ENCODE measurements around the gene CASP8.
A peak's percentile ranks its signal among the peaks of the same experiment; 100 is the strongest.

CASP8 gene

GRCh38 chr2:201242571-201243277 is 17.6 kb upstream of the CASP8 start:
- no peak for DNase-seq (ENCODE audit: low read depth)

- no peak for DNase-seq (ENCODE audit: low read depth)
Observed at GRCh38 chr2:201244829-201245228, 15.5 kb upstream of the CASP8 start.

- no peak for DNase-seq (ENCODE audit: low read depth)
Observed at GRCh38 chr2:201246280-201246679, 14.1 kb upstream of the CASP8 start.

GRCh38 chr2:201248288-201248844 is 12.0 kb upstream of the CASP8 start:
- DNase-seq (ENCODE audit: low read depth): no peak

DNA sequence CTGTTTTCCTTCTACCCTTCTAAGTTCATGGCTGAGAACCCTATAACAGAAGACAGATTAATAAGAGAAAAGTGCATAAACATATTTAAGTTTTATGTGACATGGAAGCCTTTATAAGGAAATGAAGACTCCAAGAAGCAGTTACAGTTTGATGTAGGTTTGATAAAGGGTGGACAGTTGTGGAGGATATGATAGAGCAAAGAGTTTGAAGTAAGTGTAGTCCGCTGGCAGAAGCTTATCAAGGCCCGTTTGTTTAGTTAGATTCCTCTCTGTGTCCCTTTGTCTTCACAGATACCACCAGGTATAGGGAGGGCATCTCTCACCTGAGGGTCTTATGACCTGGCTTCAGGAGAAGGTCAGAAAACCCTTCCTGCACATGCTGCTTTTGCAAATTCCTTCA is 10.4 kb upstream of the CASP8 start:
- no peak for DNase-seq (ENCODE audit: low read depth)

- no peak for DNase-seq (ENCODE audit: low read depth)
Observed at GRCh38 chr2:201250741-201251140, 9.6 kb upstream of the CASP8 start.

- DNase-seq (ENCODE audit: low read depth): no peak
Observed at GRCh38 chr2:201254081-201254730, 6.1 kb upstream of the CASP8 start.

DNA sequence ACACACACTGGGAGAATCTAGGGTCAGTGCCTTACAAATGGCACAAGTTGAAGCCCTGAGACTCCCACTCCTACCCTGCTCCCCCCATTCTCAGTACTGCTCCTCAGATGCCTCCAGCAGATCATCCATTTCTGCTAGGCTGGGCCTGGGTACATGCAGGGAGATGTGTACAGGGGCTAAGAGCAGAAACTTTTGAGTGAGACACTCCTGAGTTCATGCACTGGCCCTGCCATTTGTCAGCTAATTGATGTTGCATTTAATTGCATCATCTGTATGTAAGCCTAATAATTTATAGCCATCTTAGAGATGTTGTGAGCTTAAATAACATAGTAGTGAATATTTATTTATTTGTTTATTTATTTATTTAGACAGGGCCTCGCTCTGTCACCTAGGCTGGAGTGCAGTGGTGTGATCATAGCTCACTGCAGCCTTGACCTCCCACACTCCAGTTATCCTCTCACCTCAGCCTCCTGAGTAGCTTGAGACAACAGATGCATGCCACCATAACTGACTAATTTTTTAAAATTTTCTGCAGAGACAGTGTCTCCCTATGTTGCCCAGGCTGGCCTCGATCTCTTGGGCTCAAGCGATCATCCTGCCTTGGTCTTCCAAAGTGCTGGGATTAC is 4.8 kb upstream of the CASP8 start:
- no peak for DNase-seq (ENCODE audit: low read depth)

DNA sequence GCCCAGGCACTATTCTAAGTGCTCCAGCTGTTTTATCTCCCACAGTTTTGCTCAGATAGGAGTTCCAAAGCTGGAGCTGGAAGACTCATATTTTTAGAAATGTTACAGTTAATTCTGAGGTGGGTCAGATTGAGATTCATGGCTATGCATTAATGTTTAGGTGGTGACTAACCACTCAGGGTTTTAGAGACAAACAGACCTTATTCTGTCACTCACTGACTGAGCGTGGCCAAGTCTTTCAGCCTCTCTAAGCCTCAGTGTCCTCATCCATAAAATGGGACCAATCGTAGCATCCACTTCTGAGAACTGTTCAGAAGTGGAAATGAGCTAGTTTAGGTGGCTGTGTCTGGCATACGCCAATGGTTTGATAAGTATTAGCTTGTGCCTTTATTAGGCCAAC is 4.3 kb upstream of the CASP8 start:
- DNase-seq (ENCODE audit: low read depth): no peak

- peak; percentile 50 for DNase-seq (ENCODE audit: low read depth)
Observed at GRCh38 chr2:201257381-201257955, 2.9 kb upstream of the CASP8 start.

DNA sequence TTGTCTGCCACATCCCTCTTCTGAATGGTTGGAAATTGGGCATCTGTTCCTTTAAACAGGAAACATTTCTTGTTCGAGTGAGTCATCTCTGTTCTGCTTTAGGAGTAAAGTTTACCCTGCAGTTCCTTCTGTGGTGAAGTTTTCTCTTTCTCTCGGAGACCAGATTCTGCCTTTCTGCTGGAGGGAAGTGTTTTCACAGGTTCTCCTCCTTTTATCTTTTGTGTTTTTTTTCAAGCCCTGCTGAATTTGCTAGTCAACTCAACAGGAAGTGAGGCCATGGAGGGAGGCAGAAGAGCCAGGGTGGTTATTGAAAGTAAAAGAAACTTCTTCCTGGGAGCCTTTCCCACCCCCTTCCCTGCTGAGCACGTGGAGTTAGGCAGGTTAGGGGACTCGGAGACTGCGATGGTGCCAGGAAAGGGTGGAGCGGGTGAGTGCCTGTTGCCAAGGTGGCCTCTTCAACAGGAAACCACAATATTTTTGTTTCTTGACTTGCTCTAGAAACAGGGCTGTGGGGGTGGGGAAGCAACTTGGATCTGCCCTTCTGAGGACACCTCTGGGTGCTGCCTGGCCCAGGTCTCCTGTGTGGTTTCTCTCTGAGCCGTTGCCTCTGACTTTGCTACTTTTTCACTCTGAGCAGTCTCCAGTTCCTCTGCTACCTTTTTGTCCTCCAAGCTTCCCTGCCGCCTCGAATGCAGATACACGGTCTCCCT is 2.2 kb upstream of the CASP8 start:
- DNase-seq (ENCODE audit: low read depth): peak; percentile 94

- DNase-seq (ENCODE audit: low read depth): no peak
Observed at GRCh38 chr2:201258666-201259615, 1.4 kb upstream of the CASP8 start.

GRCh38 chr2:201261471-201261870 is 1.1 kb downstream of the CASP8 start:
- peak; percentile 46 for DNase-seq (ENCODE audit: low read depth)

DNA sequence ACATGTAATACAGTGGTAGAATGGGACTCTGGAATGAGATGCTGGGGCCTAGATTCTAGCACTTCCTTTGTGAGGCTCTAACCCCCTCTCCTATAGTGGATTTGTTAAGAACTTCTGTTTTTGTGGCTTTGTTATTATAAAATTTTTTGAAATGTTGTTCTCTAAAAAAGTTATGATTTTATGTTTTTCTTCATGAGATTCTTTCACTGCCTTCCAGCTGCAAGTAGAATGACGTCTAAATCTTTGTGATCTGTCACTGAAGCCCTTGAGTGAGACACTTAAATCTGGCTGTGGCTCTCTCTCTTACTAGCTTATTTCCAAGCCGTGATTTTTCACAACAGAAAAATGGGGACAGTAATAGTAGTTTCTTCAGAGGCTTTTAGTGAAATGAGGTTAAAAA is 1.6 kb downstream of the CASP8 start:
- DNase-seq (ENCODE audit: low read depth): no peak

DNA sequence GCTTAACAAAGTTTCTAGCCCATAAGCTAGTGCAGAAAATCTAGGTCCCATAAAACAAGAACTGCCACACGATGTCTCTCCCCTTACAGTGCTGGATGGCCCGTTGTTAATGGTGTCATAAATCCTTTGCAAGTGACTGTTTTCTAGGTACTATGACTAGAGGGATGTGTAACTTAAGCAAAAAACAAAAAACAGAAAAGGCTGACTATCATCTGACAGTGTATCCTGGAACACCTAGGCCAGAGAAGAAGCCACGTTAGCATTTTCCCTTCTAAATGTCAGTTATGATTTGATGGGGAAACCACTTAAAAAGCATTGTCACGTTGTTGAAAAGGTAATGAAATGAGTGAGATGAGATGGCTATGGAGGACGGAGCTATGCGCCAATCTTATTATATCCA is 2.4 kb downstream of the CASP8 start:
- no peak for DNase-seq (ENCODE audit: low read depth)

DNA sequence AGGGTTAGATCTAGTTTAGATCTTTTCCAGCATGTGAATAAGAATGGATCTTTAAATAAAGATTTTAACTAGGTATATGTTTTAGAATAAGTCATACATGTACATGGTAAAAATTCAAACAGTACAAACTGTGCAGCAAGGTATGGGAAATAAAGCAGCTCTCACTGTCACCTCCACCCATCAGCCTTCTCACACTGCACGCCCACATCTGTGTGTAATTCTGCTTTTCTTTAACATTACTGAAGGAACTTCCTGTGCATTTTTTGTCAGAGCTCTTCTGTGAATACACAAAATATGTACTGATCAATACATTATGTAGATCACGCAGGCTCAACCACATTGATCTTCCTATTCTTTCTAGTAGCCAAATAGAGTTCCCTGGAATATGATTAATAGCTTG is 3.4 kb downstream of the CASP8 start:
- no peak for DNase-seq (ENCODE audit: low read depth)

GRCh38 chr2:201264472-201265173 is 4.3 kb downstream of the CASP8 start:
- DNase-seq (ENCODE audit: low read depth): no peak

- DNase-seq (ENCODE audit: low read depth): no peak
Observed at GRCh38 chr2:201266629-201267028, 6.3 kb downstream of the CASP8 start.

GRCh38 chr2:201267278-201268030 is 7.1 kb downstream of the CASP8 start:
- DNase-seq (ENCODE audit: low read depth): no peak

DNA sequence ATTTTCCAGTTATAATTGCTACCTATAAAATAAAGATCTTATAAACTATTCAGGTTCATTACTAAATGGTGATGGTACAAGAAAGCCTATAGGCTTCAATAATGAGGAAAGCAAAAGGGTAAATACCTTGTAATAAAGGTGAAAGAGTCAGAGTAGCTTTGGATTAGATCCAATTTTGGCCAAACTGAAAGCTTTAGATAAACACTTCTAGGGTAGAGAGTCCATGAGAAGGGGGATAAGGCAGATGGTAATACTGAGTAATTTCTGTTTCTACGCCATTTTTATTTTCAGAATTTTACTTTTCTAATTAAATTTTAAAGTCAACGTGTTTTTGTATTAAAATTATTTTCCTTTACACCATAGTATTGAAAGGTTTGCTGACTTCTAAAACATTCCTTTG is 9.4 kb downstream of the CASP8 start:
- no peak for DNase-seq (ENCODE audit: low read depth)

All from T-helper 22 cell (primary cell).